Measurements from ENCODE around the gene CDH4.

The CDH4 gene

DNA sequence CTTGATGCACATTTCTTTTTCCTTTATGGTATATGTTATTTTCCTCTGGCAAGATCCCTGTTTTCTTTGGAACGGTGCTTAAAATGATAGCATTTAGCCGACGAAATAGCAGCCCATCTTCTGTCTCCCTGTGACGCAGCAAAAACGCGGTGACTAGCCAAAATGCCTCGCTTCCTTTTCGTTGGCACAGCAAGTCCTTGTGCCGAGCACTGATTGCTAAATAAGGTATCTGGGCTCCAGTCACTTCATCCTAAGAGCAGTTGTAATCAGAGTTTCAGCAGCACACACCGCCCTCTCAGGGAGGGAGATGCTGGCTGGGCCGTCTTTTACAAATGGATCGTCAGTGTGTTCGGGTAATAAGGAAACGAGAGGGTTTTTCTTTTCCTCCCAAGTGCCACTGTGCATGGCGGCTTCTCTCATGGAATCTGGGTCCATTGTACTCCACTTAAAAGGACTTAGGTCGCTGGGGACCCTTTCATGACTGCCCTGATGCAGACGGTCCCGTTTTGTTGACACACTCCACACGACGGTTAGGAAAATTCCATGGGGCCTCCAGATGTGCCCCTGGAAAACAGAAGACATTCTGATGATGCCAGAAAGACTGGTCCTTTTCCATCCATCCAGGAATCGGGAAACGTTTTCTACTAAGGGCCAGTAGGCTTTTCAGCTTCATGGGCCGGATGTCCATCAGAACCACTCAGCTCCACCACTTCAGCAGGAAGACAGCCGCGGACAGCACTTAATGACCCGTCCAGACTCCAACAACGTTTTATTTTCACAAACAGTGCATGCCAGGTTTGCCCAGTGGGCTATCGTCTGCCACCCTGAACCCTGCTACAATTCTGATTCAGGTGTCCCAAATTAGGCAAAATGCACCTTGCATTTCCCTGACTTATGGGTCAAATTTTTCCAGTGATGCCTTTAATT, 185.5 kb downstream of the CDH4 start:
- H3K27ac Mint-ChIP-seq, result no peak overlapping the region
- H3K9me3 Mint-ChIP-seq, result no peaks in the 10 kb centered on the region
- H3K4me3 Mint-ChIP-seq, result no peak overlapping the region
- DNase-seq (ENCODE audit: low spot score), result no peak
- no peaks in the 10 kb centered on the region for H3K36me3 Mint-ChIP-seq (ENCODE audit: low read depth)
- no peaks in the 10 kb centered on the region for H3K4me1 Mint-ChIP-seq (ENCODE audit: low read depth)
- no peaks in the 10 kb centered on the region for H3K27me3 Mint-ChIP-seq (ENCODE audit: low read depth)

GRCh38 chr20:61438285-61438684, 186.2 kb downstream of the CDH4 start:
- Mint-ChIP-seq H3K27me3 (ENCODE audit: low read depth) (no peaks in the 10 kb centered on the region), H3K4me3 (no peak overlapping the region)

GRCh38 chr20:61439251-61439650, 187.2 kb downstream of the CDH4 start:
- Mint-ChIP-seq H3K4me3 (no peak overlapping the region), H3K36me3 (ENCODE audit: low read depth) (no peaks in the 10 kb centered on the region), H3K27me3 (ENCODE audit: low read depth) (no peaks in the 10 kb centered on the region), H3K9me3 (no peaks in the 10 kb centered on the region), H3K4me1 (ENCODE audit: low read depth) (no peaks in the 10 kb centered on the region), H3K27ac (no peak overlapping the region)
- DNase-seq (ENCODE audit: low spot score), result no peak

More at GRCh38 chr20:61438285-61438684, 186.2 kb downstream of the CDH4 start:
- Mint-ChIP-seq H3K27ac (no peak overlapping the region), H3K4me1 (ENCODE audit: low read depth) (no peaks in the 10 kb centered on the region), H3K9me3 (no peaks in the 10 kb centered on the region), H3K36me3 (ENCODE audit: low read depth) (no peaks in the 10 kb centered on the region)
- DNase-seq (ENCODE audit: low spot score), result no peak

DNA sequence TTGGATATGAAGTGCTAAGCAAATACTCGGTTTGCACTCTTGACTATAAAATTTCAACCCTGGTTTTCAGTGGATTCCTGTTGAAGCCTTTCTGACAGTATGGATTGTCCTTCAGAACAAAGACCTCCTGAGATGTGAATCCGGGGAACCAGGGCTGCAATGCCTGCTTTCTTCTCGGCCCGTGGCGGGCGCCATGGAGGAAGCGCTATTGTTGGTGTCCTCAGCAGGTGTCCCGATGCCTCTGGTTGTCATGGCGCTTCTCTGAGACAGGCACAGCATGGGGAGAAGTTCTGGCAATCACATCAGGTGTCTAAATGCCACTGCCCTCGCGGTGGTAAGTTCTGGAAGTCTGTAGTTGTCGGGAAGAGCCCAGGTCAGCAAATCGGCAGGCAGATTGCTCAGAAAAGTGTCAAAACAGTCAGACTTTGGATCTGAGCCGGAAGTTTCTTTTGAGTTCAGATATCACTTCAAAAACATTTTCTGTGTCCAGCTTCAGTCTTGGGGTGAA, 188.5 kb downstream of the CDH4 start:
- no peaks in the 10 kb centered on the region for H3K27me3 Mint-ChIP-seq (ENCODE audit: low read depth)
- no peaks in the 10 kb centered on the region for H3K4me1 Mint-ChIP-seq (ENCODE audit: low read depth)
- H3K9me3 Mint-ChIP-seq, result no peaks in the 10 kb centered on the region

GRCh38 chr20:61441537-61441936, 189.5 kb downstream of the CDH4 start:
- Mint-ChIP-seq H3K4me1 (ENCODE audit: low read depth) (no peaks in the 10 kb centered on the region), H3K36me3 (ENCODE audit: low read depth) (no peaks in the 10 kb centered on the region), H3K27me3 (ENCODE audit: low read depth) (no peaks in the 10 kb centered on the region), H3K9me3 (no peaks in the 10 kb centered on the region), H3K4me3 (no peak overlapping the region), H3K27ac (no peak overlapping the region)
- DNase-seq (ENCODE audit: low spot score), result no peak

More for the DNA sequence above, 188.5 kb downstream of the CDH4 start:
- DNase-seq (ENCODE audit: low spot score), result no peak
- H3K4me3 Mint-ChIP-seq, result no peak overlapping the region
- no peaks in the 10 kb centered on the region for H3K36me3 Mint-ChIP-seq (ENCODE audit: low read depth)
- H3K27ac Mint-ChIP-seq, result no peak overlapping the region

DNA sequence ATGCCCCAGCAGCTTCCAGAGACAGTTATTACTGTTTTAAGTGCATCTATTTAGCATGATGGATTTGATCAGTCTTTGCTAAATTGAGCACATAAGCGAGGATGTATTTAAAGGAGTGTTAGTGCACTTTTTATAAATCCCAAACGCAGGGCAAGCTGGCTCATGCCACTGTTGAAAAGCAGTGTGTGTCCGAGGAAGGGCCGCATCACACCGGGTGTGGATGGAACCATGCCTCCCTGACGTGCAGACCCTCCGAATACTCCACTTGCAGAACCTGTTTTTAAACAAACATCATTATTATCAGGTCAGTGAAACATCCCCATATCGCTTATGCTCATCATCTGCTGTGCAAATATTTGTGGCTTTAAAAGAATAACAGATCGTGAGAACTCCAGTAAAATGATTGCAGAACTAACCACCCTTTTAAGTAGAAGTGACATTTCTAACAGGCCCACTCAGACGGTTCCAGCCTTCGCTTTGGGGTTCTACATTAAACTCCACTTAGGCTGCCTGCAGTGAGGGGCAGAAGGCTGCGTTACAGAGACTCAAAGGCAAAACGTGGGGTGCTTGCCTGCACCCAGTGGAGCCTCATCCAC, 190.1 kb downstream of the CDH4 start:
- H3K4me1 Mint-ChIP-seq (ENCODE audit: low read depth), result no peaks in the 10 kb centered on the region
- no peak overlapping the region for H3K4me3 Mint-ChIP-seq
- H3K9me3 Mint-ChIP-seq, result no peaks in the 10 kb centered on the region
- no peak for DNase-seq (ENCODE audit: low spot score)
- H3K36me3 Mint-ChIP-seq (ENCODE audit: low read depth), result no peaks in the 10 kb centered on the region
- H3K27me3 Mint-ChIP-seq (ENCODE audit: low read depth), result no peaks in the 10 kb centered on the region
- H3K27ac Mint-ChIP-seq, result no peak overlapping the region

DNA sequence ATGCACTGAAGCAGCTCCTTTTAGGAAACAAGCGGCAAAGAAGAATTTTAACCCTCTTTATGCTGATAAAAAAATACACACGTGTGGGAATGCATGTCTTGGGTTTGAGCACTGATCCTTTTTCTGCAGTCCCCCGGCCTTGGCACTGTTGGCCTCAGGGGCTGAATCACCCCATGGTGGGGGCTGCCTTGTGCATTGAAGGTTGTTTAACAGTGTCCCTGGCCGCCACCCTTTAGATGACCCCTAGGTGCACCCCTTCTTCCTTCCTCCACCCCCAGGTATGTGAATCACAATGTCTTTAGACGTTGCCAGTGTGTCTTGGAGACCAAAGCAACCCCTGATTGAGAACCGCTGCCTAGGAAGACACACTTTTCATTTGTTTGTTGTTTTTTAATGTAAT, 190.7 kb downstream of the CDH4 start:
- no peak overlapping the region for H3K27ac Mint-ChIP-seq
- no peaks in the 10 kb centered on the region for H3K9me3 Mint-ChIP-seq
- H3K4me1 Mint-ChIP-seq (ENCODE audit: low read depth), result no peaks in the 10 kb centered on the region
- DNase-seq (ENCODE audit: low spot score), result no peak
- H3K27me3 Mint-ChIP-seq (ENCODE audit: low read depth), result no peaks in the 10 kb centered on the region
- no peaks in the 10 kb centered on the region for H3K36me3 Mint-ChIP-seq (ENCODE audit: low read depth)
- H3K4me3 Mint-ChIP-seq, result no peak overlapping the region

- H3K27me3 Mint-ChIP-seq (ENCODE audit: low read depth), result no peaks in the 10 kb centered on the region
- DNase-seq (ENCODE audit: low spot score), result no peak
- H3K9me3 Mint-ChIP-seq, result no peaks in the 10 kb centered on the region
- H3K27ac Mint-ChIP-seq, result no peak overlapping the region
- H3K4me1 Mint-ChIP-seq (ENCODE audit: low read depth), result no peaks in the 10 kb centered on the region
- no peaks in the 10 kb centered on the region for H3K36me3 Mint-ChIP-seq (ENCODE audit: low read depth)
- no peak overlapping the region for H3K4me3 Mint-ChIP-seq
These were observed 191.5 kb downstream of the CDH4 start for GRCh38 chr20:61443443-61444126.

- DNase-seq (ENCODE audit: low spot score), result no peak
- Mint-ChIP-seq H3K36me3 (ENCODE audit: low read depth) (no peaks in the 10 kb centered on the region), H3K9me3 (no peaks in the 10 kb centered on the region), H3K4me1 (ENCODE audit: low read depth) (no peaks in the 10 kb centered on the region), H3K4me3 (no peak overlapping the region), H3K27me3 (ENCODE audit: low read depth) (no peaks in the 10 kb centered on the region), H3K27ac (no peak overlapping the region)
These were observed 192.6 kb downstream of the CDH4 start for GRCh38 chr20:61444637-61445036.

DNA sequence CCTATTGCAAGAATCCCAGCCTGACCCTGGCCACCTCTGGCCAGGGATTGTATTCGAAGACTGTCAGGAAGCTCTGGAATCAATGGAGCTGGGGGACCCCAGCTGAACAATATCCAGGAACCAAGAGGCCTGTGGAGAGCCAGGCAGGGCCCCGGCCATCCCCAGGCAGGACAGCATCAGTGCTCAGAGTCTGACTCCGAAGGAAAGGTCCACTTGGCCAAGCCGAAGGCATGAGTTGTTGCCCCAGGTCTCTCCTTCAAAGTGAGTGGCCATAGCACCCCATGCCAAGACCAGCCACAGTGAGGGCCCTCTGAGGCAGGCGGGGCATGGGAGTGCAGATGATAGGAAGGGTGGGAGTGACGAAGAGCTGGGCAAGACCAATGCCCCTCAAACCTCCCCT, 193.1 kb downstream of the CDH4 start:
- no peak for DNase-seq (ENCODE audit: low spot score)
- H3K9me3 Mint-ChIP-seq, result no peaks in the 10 kb centered on the region
- H3K4me3 Mint-ChIP-seq, result no peak overlapping the region
- no peaks in the 10 kb centered on the region for H3K27me3 Mint-ChIP-seq (ENCODE audit: low read depth)
- no peaks in the 10 kb centered on the region for H3K36me3 Mint-ChIP-seq (ENCODE audit: low read depth)
- no peak overlapping the region for H3K27ac Mint-ChIP-seq
- no peaks in the 10 kb centered on the region for H3K4me1 Mint-ChIP-seq (ENCODE audit: low read depth)

DNA sequence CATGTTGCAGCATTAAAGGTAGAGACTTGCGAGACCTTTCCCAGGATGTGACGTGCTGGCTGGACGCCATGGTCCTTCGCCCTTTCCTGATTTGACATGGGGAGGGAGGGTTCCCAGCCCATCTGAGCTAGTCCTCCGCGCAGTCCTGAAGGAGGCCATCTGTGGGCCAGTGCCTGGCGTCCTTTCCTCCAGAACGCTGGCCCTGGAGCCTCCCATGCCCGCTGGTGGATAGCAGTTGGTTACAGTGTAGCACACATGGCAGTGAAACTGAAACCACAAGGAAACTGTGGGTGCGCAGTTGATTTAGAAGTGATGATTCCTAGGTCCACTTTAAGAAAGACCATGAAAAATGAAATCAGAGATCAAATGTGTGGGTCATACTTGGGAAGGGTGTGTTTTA, 193.7 kb downstream of the CDH4 start:
- H3K9me3 Mint-ChIP-seq, result no peaks in the 10 kb centered on the region
- no peaks in the 10 kb centered on the region for H3K4me1 Mint-ChIP-seq (ENCODE audit: low read depth)
- no peaks in the 10 kb centered on the region for H3K36me3 Mint-ChIP-seq (ENCODE audit: low read depth)
- H3K4me3 Mint-ChIP-seq, result no peak overlapping the region
- H3K27me3 Mint-ChIP-seq (ENCODE audit: low read depth), result no peaks in the 10 kb centered on the region
- H3K27ac Mint-ChIP-seq, result no peak overlapping the region
- no peak for DNase-seq (ENCODE audit: low spot score)

GRCh38 chr20:61447952-61448351, 195.9 kb downstream of the CDH4 start:
- H3K27ac Mint-ChIP-seq, result no peak overlapping the region
- DNase-seq (ENCODE audit: low spot score), result no peak
- no peak overlapping the region for H3K4me3 Mint-ChIP-seq
- H3K36me3 Mint-ChIP-seq (ENCODE audit: low read depth), result no peaks in the 10 kb centered on the region
- H3K4me1 Mint-ChIP-seq (ENCODE audit: low read depth), result no peaks in the 10 kb centered on the region
- H3K27me3 Mint-ChIP-seq (ENCODE audit: low read depth), result no peaks in the 10 kb centered on the region
- H3K9me3 Mint-ChIP-seq, result no peaks in the 10 kb centered on the region

DNA sequence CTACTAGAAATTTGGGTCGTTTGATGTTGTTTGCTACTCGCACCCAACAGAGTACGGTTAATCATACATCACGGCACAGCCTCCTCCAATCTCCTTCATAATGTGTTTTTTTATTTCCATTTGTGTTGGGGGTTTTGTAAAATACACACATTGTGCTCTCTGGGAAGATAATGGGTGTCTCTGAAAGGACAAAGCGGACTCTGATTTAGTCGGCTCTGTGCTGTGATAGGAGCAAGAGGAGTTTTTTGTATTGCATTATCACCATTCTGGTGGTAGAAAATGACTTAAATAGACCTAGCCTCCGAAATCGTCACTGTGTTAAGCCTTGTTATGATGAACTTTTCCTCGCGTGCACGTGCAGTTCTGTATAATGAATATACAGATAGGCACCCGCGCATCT, 196.3 kb downstream of the CDH4 start:
- H3K9me3 Mint-ChIP-seq, result no peaks in the 10 kb centered on the region
- H3K4me3 Mint-ChIP-seq, result no peak overlapping the region
- H3K27ac Mint-ChIP-seq, result no peak overlapping the region
- H3K36me3 Mint-ChIP-seq (ENCODE audit: low read depth), result no peaks in the 10 kb centered on the region
- no peaks in the 10 kb centered on the region for H3K27me3 Mint-ChIP-seq (ENCODE audit: low read depth)
- no peak for DNase-seq (ENCODE audit: low spot score)
- H3K4me1 Mint-ChIP-seq (ENCODE audit: low read depth), result no peaks in the 10 kb centered on the region

DNA sequence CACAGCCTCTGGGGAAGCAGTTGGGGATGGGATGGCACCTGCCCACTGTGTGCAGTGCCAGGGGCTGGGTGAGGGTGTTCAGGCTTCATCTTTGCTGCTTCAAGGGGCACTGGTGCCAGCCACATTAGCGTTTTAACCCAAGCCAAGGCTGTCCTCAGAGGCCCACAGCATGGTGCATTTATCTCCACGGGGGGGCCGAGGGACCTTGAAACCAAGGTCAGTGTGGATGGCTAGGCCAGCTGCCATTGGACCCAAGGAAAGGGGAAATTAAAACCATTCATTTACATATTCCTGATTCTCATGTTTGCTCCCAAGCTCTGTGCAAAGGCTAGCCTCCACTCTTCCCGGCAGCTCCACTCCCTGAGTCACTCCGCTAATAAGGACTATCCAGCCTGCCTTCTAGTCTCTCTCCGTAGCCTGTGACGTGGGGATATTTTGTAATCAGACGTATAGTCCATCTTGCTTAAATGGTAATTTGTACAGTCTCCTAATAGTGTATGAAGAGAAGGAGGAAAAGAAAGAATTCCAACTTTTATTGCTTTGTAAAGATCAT, 197.1 kb downstream of the CDH4 start:
- H3K9me3 Mint-ChIP-seq, result no peaks in the 10 kb centered on the region
- no peak overlapping the region for H3K4me3 Mint-ChIP-seq
- H3K36me3 Mint-ChIP-seq (ENCODE audit: low read depth), result no peaks in the 10 kb centered on the region
- no peaks in the 10 kb centered on the region for H3K27me3 Mint-ChIP-seq (ENCODE audit: low read depth)
- DNase-seq (ENCODE audit: low spot score), result no peak
- H3K4me1 Mint-ChIP-seq (ENCODE audit: low read depth), result no peaks in the 10 kb centered on the region
- no peak overlapping the region for H3K27ac Mint-ChIP-seq
